Osteoblast (primary cell): ENCODE results near the gene HYAL3. TPM values are rescaled to one million over a fixed set of nuclear protein-coding genes. Genes with fewer than 3 reads are reported as not detected.

Source experiments
- DNase-seq: peaks from one replicate; pipeline ENCODE4 v3.0.0; 2011; ENCODE audit warnings: low spot score, mixed read lengths; ENCODE audit not compliant: insufficient read length; ENCODE audit errors: missing footprints
- H2AFZ ChIP-seq: 2 replicates; pipeline ENCODE4 v1.6.0; 2011; ENCODE audit warnings: mild to moderate bottlenecking, low read length
- H3K27ac ChIP-seq: 2 replicates; pipeline ENCODE4 v1.5.1; 2011; ENCODE audit warnings: mild to moderate bottlenecking, low read depth, low read length, moderate library complexity
- H3K27me3 ChIP-seq: 2 replicates; pipeline ENCODE4 v1.6.0; 2012; ENCODE audit warnings: mild to moderate bottlenecking, control low read depth, inconsistent platforms, low read length, moderate library complexity; ENCODE audit not compliant: insufficient read depth
- H3K36me3 ChIP-seq: 2 replicates; pipeline ENCODE4 v1.5.1; 2011; ENCODE audit warnings: mild to moderate bottlenecking, low read length, control low read depth, moderate library complexity; ENCODE audit not compliant: insufficient read depth
- H3K4me1 ChIP-seq: 2 replicates; pipeline ENCODE4 v1.5.1; 2011; ENCODE audit warnings: mild to moderate bottlenecking, low read length, control low read depth, moderate library complexity; ENCODE audit not compliant: insufficient read depth
- H3K4me2 ChIP-seq: 2 replicates; pipeline ENCODE4 v1.6.0; 2011; ENCODE audit warnings: mild to moderate bottlenecking, low read length; ENCODE audit not compliant: insufficient read depth
- H3K4me3 ChIP-seq: fragments of 200-600 bp; sonication (generic); 3 replicates; pipeline ENCODE4 v1.5.1; 2012; ENCODE audit warnings: mild to moderate bottlenecking, low read length, inconsistent platforms; ENCODE audit not compliant: insufficient read depth
- H3K79me2 ChIP-seq: 2 replicates; pipeline ENCODE4 v1.6.0; 2012; ENCODE audit warnings: mild to moderate bottlenecking, low read length, control low read depth, inconsistent platforms; ENCODE audit not compliant: insufficient read depth
- H3K9me3 ChIP-seq: 2 replicates; pipeline ENCODE4 v1.5.1; 2011; ENCODE audit warnings: low read depth, low read length, control low read depth
- H4K20me1 ChIP-seq: 2 replicates; pipeline ENCODE4 v1.6.0; 2012; ENCODE audit warnings: mild to moderate bottlenecking, low read length, control low read depth; ENCODE audit not compliant: insufficient read depth
- total RNA-seq: library from RNA; depleted of rRNA; stranded (reverse); fragments of >200 nt; gene quantifications from 2 replicates; pipeline ENCODE4 v1.2.3, GENCODE V29; 2012
- TF ChIP-seq, protein P1 (sequence below): IDR thresholded peaks from 2 replicates; pipeline ENCODE4 v1.5.1; 2011; ENCODE audit warnings: mild to moderate bottlenecking, low read depth, low read length, moderate library complexity; ENCODE audit errors: extremely low read depth

HYAL3 gene
- total RNA-seq, 1 donor, result 1.8 TPM

DNA sequence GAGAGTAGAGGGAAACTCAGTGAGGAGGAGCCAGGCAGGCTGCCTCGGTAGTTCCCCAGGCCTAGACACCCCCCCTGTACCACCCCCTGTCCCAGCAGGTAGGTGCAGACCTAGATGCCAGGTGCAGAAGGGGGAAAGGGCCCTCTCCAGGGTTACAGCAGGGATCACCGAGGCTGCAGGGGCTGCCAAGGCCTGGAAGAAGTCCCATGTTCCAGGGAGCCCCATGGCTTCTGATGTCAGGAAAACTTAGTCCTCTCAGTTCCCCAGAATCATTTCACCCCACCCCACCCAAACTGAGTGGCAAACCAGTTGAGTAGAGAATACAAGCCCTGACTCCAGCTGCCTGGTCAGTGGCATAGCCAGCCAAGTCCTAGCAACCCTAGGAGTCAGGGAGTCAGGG lies 37.7 kb downstream of the HYAL3 start:
- H3K4me1 ChIP-seq, result peaks cover 30% of the 10 kb centered on the region
- DNase-seq, result no peak
- no peak overlapping the region for H2AFZ ChIP-seq
- no peak overlapping the region for H3K27ac ChIP-seq
- TF ChIP-seq, protein P1, sequence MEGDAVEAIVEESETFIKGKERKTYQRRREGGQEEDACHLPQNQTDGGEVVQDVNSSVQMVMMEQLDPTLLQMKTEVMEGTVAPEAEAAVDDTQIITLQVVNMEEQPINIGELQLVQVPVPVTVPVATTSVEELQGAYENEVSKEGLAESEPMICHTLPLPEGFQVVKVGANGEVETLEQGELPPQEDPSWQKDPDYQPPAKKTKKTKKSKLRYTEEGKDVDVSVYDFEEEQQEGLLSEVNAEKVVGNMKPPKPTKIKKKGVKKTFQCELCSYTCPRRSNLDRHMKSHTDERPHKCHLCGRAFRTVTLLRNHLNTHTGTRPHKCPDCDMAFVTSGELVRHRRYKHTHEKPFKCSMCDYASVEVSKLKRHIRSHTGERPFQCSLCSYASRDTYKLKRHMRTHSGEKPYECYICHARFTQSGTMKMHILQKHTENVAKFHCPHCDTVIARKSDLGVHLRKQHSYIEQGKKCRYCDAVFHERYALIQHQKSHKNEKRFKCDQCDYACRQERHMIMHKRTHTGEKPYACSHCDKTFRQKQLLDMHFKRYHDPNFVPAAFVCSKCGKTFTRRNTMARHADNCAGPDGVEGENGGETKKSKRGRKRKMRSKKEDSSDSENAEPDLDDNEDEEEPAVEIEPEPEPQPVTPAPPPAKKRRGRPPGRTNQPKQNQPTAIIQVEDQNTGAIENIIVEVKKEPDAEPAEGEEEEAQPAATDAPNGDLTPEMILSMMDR, result no peak
- no peaks in the 10 kb centered on the region for H3K27me3 ChIP-seq
- peaks cover 30% of the 10 kb centered on the region for H3K36me3 ChIP-seq
- peaks cover 16% of the 10 kb centered on the region for H3K79me2 ChIP-seq
- no peaks in the 10 kb centered on the region for H3K9me3 ChIP-seq
- H4K20me1 ChIP-seq, result peaks cover 8% of the 10 kb centered on the region
- H3K4me2 ChIP-seq, result peak overlapping the region; percentile 85
- no peak overlapping the region for H3K4me3 ChIP-seq

DNA sequence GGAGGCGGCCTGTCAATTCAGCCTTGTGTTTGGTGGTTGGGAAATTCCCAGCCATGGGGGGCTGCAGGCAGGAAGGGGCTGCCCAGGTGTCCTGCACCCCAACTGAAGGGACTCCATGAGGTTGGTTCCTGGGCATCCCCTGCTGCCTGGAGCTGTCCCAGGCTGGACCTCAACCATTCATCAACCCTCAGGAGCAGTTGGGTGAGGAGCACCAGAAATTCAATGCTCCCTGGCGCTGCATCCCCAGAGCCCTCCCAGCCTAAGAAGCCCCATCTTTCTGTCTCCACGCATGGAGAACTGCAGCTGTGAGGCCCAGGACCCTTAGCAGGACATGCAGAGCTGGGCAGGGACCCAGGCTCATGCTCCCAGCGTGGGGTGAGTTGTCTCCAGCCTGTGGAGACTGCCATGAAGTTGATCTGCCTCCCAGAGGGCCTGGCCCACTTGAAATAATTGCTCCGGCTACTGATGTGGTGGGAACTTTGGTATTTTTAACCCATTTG lies 38.2 kb downstream of the HYAL3 start:
- Histone ChIP-seq H3K27ac (peak overlapping the region; percentile 65), H3K36me3 (peaks cover 35% of the 10 kb centered on the region), H3K4me3 (peak overlapping the region; percentile 66), H3K79me2 (peaks cover 21% of the 10 kb centered on the region), H4K20me1 (peaks cover 13% of the 10 kb centered on the region), H3K4me2 (peak overlapping the region; percentile 85), H2AFZ (no peak overlapping the region), H3K27me3 (no peaks in the 10 kb centered on the region), H3K9me3 (no peaks in the 10 kb centered on the region), H3K4me1 (peaks cover 30% of the 10 kb centered on the region)
- TF ChIP-seq, protein P1, result no peak
- peak; percentile 88 for DNase-seq

DNA sequence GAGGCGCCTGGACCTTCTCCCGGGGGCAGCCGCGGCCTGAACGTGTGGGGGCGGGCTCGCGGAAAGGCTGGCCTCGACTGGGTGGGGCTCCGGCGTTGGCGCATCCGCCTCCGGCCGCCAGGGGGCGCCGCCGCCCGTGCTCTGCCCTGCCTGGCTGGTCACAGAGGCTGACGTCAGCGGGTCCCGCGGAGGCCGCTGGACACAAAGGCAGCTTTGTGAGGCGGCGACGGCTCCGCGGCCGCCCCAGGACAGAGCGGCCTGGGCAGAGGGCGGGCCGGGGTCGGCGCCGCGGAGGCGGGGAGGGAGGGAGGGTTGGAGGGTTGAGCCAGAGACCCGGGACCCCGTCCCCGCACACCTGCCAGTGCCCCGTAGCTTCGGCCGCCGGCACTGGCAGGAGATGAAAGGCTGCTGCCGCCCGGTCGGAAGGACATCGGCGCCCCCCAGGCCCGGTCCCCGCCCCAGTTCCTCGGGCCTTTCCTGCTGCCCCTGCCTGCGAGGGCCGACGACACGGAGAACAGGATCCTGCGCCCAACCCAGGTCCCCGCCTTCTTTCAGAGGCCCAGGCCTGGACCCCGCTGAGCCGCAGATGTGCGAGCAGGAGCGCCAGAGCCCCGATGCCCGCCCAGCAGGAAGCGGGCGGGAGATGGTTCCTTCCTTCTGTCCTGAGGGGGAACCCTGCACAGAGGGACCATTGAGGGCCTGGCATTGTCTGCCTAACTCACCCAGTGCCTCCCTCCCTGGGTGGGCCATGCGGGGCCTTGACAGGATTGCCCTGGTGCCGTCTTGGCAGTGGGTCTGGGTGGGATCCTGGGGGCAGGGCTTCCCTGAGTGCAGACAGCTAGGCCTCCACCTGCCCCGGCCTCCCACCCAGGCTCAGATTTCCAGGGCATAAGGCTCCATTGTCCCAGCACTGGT lies 38.9 kb downstream of the HYAL3 start:
- DNase-seq, result peak; percentile 100
- H2AFZ ChIP-seq, result no peak overlapping the region
- TF ChIP-seq, protein P1, result peak; percentile 75

DNA sequence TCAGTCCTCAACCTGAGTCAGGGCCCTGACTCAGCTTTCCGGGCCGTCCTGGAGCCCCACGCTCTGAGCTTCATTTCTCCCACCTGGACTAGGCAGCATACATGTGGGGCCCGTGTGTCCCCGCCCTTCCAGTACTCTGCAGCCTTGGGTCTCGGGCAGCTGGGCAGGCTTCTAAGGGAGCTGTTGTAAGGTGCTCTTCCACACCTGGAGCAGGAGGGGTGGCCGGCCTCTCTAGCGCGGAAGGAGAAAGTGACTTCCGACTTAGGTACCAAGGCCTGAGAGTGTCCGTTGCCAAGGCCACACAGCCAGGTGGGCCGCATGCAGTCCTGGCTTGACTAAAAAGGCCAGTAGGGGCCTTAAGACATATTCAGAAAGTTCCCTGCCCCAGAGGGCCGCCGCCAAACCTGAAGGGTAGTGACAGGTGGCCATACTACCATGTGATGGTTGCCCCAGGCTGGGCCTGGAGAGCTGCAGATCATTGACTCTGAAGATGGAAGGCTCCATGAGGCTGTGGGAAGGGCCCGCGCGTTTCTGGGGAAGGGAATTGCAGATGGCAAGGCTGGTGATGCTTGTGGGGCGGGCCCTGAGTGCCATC lies 39.7 kb downstream of the HYAL3 start:
- H3K4me2 ChIP-seq, result peak overlapping the region; percentile 85
- H3K4me1 ChIP-seq, result peaks cover 29% of the 10 kb centered on the region
- DNase-seq, result peak; percentile 88
- TF ChIP-seq, protein P1, result no peak
- H4K20me1 ChIP-seq, result peaks cover 23% of the 10 kb centered on the region
- H3K79me2 ChIP-seq, result peaks cover 33% of the 10 kb centered on the region
- no peaks in the 10 kb centered on the region for H3K27me3 ChIP-seq
- H3K9me3 ChIP-seq, result no peaks in the 10 kb centered on the region
- no peak overlapping the region for H2AFZ ChIP-seq
- peak overlapping the region; percentile 65 for H3K27ac ChIP-seq
- H3K36me3 ChIP-seq, result peaks cover 45% of the 10 kb centered on the region
- no peak overlapping the region for H3K4me3 ChIP-seq

More for the DNA sequence above, 38.9 kb downstream of the HYAL3 start:
- Histone ChIP-seq H3K4me3 (peak overlapping the region; percentile 66), H4K20me1 (peaks cover 16% of the 10 kb centered on the region), H3K36me3 (peaks cover 39% of the 10 kb centered on the region), H3K79me2 (peaks cover 25% of the 10 kb centered on the region), H3K27ac (peak overlapping the region; percentile 65), H3K27me3 (no peaks in the 10 kb centered on the region), H3K4me2 (peak overlapping the region; percentile 85), H3K9me3 (no peaks in the 10 kb centered on the region), H3K4me1 (peaks cover 29% of the 10 kb centered on the region)
